ENCODE results near the gene PPP6R3.

PPP6R3 gene

DNA sequence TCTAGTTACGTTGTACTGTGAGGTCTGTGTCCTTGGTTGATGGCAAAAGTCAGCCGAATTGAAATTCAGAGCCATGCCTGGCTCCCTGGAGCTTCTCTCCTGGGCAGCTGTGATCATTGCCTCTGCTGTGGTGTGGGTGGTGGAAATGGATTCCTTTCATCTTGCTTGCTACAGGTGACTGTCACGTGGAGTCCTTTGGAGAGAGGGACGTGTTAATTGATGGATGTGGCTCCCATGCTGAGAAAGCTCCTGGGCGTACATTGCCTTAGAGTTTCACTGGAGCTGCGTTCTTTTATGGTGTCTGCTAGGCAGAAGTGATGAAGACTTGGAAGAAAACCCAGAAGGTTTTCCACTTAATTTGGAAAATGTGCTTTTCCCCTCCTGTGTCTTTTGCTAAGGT, 41.9 kb upstream of the PPP6R3 start (continued):
- TF ChIP-seq, protein P1, sequence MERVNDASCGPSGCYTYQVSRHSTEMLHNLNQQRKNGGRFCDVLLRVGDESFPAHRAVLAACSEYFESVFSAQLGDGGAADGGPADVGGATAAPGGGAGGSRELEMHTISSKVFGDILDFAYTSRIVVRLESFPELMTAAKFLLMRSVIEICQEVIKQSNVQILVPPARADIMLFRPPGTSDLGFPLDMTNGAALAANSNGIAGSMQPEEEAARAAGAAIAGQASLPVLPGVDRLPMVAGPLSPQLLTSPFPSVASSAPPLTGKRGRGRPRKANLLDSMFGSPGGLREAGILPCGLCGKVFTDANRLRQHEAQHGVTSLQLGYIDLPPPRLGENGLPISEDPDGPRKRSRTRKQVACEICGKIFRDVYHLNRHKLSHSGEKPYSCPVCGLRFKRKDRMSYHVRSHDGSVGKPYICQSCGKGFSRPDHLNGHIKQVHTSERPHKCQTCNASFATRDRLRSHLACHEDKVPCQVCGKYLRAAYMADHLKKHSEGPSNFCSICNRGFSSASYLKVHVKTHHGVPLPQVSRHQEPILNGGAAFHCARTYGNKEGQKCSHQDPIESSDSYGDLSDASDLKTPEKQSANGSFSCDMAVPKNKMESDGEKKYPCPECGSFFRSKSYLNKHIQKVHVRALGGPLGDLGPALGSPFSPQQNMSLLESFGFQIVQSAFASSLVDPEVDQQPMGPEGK (CRISPR knock-in tag; IDR thresholded peaks at IDR 0.05; ENCODE audit: borderline replicate concordance): no peak
- no peak for TF ChIP-seq ZNF565 (CRISPR knock-in tag; conservative IDR thresholded peaks at IDR 0.05; ENCODE audit: low read depth)
- TF ChIP-seq TOX (CRISPR knock-in tag; IDR thresholded peaks at IDR 0.05; ENCODE audit: borderline replicate concordance): no peak

- no peak for ATAC-seq
- TF ChIP-seq, protein P2, sequence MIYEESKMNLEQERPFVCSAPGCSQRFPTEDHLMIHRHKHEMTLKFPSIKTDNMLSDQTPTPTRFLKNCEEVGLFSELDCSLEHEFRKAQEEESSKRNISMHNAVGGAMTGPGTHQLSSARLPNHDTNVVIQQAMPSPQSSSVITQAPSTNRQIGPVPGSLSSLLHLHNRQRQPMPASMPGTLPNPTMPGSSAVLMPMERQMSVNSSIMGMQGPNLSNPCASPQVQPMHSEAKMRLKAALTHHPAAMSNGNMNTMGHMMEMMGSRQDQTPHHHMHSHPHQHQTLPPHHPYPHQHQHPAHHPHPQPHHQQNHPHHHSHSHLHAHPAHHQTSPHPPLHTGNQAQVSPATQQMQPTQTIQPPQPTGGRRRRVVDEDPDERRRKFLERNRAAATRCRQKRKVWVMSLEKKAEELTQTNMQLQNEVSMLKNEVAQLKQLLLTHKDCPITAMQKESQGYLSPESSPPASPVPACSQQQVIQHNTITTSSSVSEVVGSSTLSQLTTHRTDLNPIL (CRISPR knock-in tag; IDR thresholded peaks at IDR 0.05; ENCODE audit: low read depth): no peak
- TF ChIP-seq OSR1 (CRISPR knock-in tag; IDR thresholded peaks at IDR 0.05) (no peak), ZNF70 (CRISPR knock-in tag; IDR thresholded peaks at IDR 0.05) (no peak), SNAI2 (CRISPR knock-in tag; IDR thresholded peaks at IDR 0.05) (no peak), CSDC2 (CRISPR knock-in tag; IDR thresholded peaks at IDR 0.05) (no peak), GLIS3 (CRISPR knock-in tag; IDR thresholded peaks at IDR 0.05) (no peak), ARNTL (CRISPR knock-in tag; IDR thresholded peaks at IDR 0.05; ENCODE audit: borderline replicate concordance, low read depth) (no peak)
- TF ChIP-seq, protein P3, sequence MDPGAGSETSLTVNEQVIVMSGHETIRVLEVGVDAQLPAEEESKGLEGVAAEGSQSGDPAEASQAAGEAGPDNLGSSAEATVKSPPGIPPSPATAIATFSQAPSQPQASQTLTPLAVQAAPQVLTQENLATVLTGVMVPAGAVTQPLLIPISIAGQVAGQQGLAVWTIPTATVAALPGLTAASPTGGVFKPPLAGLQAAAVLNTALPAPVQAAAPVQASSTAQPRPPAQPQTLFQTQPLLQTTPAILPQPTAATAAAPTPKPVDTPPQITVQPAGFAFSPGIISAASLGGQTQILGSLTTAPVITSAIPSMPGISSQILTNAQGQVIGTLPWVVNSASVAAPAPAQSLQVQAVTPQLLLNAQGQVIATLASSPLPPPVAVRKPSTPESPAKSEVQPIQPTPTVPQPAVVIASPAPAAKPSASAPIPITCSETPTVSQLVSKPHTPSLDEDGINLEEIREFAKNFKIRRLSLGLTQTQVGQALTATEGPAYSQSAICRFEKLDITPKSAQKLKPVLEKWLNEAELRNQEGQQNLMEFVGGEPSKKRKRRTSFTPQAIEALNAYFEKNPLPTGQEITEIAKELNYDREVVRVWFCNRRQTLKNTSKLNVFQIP (CRISPR knock-in tag; IDR thresholded peaks at IDR 0.05; ENCODE audit: borderline replicate concordance, low read depth): no peak
These were observed 40.4 kb upstream of the PPP6R3 start for GRCh38 chr11:68420171-68420570.

DNA sequence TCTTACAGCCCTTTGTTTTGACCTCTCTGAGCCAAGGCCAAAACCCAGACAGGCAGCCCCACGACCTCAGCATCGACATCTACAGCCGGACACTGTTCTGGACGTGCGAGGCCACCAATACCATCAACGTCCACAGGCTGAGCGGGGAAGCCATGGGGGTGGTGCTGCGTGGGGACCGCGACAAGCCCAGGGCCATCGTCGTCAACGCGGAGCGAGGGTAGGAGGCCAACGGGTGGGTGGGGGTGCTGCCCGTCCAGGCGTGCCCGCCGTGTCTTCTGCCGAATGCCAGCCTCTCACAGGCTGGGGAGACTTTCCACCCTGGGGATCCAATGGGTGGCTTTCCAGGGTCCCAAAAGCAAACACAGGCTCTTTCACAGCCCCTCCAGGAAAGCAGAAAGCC, 37.1 kb upstream of the PPP6R3 start:
- no peak for ATAC-seq
- TF ChIP-seq SNAI2 (CRISPR knock-in tag; IDR thresholded peaks at IDR 0.05) (no peak), RARB (CRISPR knock-in tag; IDR thresholded peaks at IDR 0.05) (no peak), ZNF8 (CRISPR knock-in tag; IDR thresholded peaks at IDR 0.05) (no peak), ISL1 (CRISPR knock-in tag; IDR thresholded peaks at IDR 0.05) (no peak), ZC3H10 (CRISPR knock-in tag; IDR thresholded peaks at IDR 0.05) (no peak), ZNF565 (CRISPR knock-in tag; conservative IDR thresholded peaks at IDR 0.05; ENCODE audit: low read depth) (no peak), CSDC2 (CRISPR knock-in tag; IDR thresholded peaks at IDR 0.05) (no peak), ZNF70 (CRISPR knock-in tag; IDR thresholded peaks at IDR 0.05) (no peak), PPARA (CRISPR knock-in tag; IDR thresholded peaks at IDR 0.05; ENCODE audit: borderline replicate concordance) (no peak), OSR1 (CRISPR knock-in tag; IDR thresholded peaks at IDR 0.05) (no peak), TCF4 (CRISPR knock-in tag; IDR thresholded peaks at IDR 0.05; ENCODE audit: borderline replicate concordance) (no peak), ZFP3 (CRISPR knock-in tag; IDR thresholded peaks at IDR 0.05) (no peak), GLIS3 (CRISPR knock-in tag; IDR thresholded peaks at IDR 0.05) (no peak)
- TF ChIP-seq, protein P4, sequence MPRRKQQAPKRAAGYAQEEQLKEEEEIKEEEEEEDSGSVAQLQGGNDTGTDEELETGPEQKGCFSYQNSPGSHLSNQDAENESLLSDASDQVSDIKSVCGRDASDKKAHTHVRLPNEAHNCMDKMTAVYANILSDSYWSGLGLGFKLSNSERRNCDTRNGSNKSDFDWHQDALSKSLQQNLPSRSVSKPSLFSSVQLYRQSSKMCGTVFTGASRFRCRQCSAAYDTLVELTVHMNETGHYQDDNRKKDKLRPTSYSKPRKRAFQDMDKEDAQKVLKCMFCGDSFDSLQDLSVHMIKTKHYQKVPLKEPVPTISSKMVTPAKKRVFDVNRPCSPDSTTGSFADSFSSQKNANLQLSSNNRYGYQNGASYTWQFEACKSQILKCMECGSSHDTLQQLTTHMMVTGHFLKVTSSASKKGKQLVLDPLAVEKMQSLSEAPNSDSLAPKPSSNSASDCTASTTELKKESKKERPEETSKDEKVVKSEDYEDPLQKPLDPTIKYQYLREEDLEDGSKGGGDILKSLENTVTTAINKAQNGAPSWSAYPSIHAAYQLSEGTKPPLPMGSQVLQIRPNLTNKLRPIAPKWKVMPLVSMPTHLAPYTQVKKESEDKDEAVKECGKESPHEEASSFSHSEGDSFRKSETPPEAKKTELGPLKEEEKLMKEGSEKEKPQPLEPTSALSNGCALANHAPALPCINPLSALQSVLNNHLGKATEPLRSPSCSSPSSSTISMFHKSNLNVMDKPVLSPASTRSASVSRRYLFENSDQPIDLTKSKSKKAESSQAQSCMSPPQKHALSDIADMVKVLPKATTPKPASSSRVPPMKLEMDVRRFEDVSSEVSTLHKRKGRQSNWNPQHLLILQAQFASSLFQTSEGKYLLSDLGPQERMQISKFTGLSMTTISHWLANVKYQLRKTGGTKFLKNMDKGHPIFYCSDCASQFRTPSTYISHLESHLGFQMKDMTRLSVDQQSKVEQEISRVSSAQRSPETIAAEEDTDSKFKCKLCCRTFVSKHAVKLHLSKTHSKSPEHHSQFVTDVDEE (CRISPR knock-in tag; IDR thresholded peaks at IDR 0.05): no peak
- TF ChIP-seq, protein P1 (CRISPR knock-in tag; IDR thresholded peaks at IDR 0.05; ENCODE audit: borderline replicate concordance): no peak
- TF ChIP-seq, protein P3 (CRISPR knock-in tag; IDR thresholded peaks at IDR 0.05; ENCODE audit: borderline replicate concordance, low read depth): no peak
- TF ChIP-seq, protein P5, sequence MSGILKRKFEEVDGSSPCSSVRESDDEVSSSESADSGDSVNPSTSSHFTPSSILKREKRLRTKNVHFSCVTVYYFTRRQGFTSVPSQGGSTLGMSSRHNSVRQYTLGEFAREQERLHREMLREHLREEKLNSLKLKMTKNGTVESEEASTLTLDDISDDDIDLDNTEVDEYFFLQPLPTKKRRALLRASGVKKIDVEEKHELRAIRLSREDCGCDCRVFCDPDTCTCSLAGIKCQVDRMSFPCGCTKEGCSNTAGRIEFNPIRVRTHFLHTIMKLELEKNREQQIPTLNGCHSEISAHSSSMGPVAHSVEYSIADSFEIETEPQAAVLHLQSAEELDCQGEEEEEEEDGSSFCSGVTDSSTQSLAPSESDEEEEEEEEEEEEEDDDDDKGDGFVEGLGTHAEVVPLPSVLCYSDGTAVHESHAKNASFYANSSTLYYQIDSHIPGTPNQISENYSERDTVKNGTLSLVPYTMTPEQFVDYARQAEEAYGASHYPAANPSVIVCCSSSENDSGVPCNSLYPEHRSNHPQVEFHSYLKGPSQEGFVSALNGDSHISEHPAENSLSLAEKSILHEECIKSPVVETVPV (CRISPR knock-in tag; IDR thresholded peaks at IDR 0.05): no peak
- TF ChIP-seq, protein P2 (CRISPR knock-in tag; IDR thresholded peaks at IDR 0.05; ENCODE audit: low read depth): no peak
